Activated B cell treated with CpG ODN at 0.5 μM for 24 hours (primary cell): ENCODE results near the gene PHF13. TPM values are rescaled to one million over a fixed set of nuclear protein-coding genes. Genes with fewer than 3 reads are reported as not detected.

Source experiments
- ATAC-seq: fragments of 200-7000 bp; cut with Tn5 transposase; one replicate; pipeline ENCODE4 v1.10.0; 2021; ENCODE audit warnings: low read depth, mild to moderate bottlenecking, moderate library complexity
- CTCF ChIA-PET: fragments of 350-600 bp; sonication (Branson Sonifier 250); formaldehyde crosslinking; loops from one replicate; lab custom pipeline; 2021; ENCODE audit warnings: antibody characterized with exemption; lab: Charles Lee
- POLR2A ChIA-PET: fragments of 350-600 bp; sonication (Branson Sonifier 250); formaldehyde crosslinking; loops from one replicate; lab custom pipeline; 2021; ENCODE audit warnings: antibody characterized with exemption; lab: Charles Lee
- DNase-seq: peaks from one replicate; pipeline ENCODE4 v3.0.0; 2022
- H3K27ac Mint-ChIP-seq: one replicate; pipeline ENCODE4 v1.8.0; 2020; ENCODE audit warnings: mixed read lengths
- H3K27me3 Mint-ChIP-seq: one replicate; pipeline ENCODE4 v1.8.0; 2021; ENCODE audit warnings: mixed read lengths
- H3K36me3 Mint-ChIP-seq: one replicate; pipeline ENCODE4 v1.8.0; 2021; ENCODE audit warnings: low read depth, mixed read lengths
- H3K4me1 Mint-ChIP-seq: one replicate; pipeline ENCODE4 v1.8.0; 2021; ENCODE audit warnings: mixed read lengths
- H3K4me3 Mint-ChIP-seq: one replicate; pipeline ENCODE4 v1.8.0; 2020; ENCODE audit warnings: mild to moderate bottlenecking, mixed read lengths
- H3K9me3 Mint-ChIP-seq: one replicate; pipeline ENCODE4 v1.8.0; 2020; ENCODE audit warnings: mixed read lengths
- CTCF ChIP-seq: fragments of 200-600 bp; IDR thresholded peaks from one replicate; pipeline ENCODE4 v1.8.0; 2022; ENCODE audit warnings: antibody characterized with exemption, mild to moderate bottlenecking
- intact Hi-C: fragments of 100-400 bp; cut with micrococcal nuclease; formaldehyde crosslinking; loops from one replicate; pipeline ENCODE4 v1.15.1; 2024
- total RNA-seq: library from RNA; stranded (reverse); gene quantifications from 2 replicates; pipeline ENCODE4 v1.2.3, GENCODE V29; 2022

Gene PHF13
- total RNA-seq, 1 donor from 2014 or later: 6.1 TPM

- CTCF ChIA-PET: interaction anchor here (1.2 kb wide), 1 partner anchor 67 kb away, joined by 3 read pairs; the partner anchor contains the start of gene NOL9
- Mint-ChIP-seq H3K4me3 (no peak overlapping the region), H3K36me3 (peaks cover 18% of the 10 kb centered on the region), H3K4me1 (peaks cover 18% of the 10 kb centered on the region), H3K9me3 (no peaks in the 10 kb centered on the region), H3K27ac (no peak overlapping the region), H3K27me3 (no peaks in the 10 kb centered on the region)
- ATAC-seq (no peak), DNase-seq (no peak)
- POLR2A ChIA-PET: interaction anchor here (1.4 kb wide), 1 partner anchor 18 kb away, joined by 3 read pairs; no protein-coding TSS in a partner anchor
- no peak for TF ChIP-seq CTCF
- intact Hi-C loops: no loop called here
Measured at GRCh38 chr1:6621429-6622391, 8.2 kb downstream of the PHF13 start.

GRCh38 chr1:6622396-6623152 lies 9.0 kb downstream of the PHF13 start:
- Mint-ChIP-seq H3K27ac (no peak overlapping the region), H3K4me3 (no peak overlapping the region), H3K4me1 (peaks cover 27% of the 10 kb centered on the region), H3K27me3 (no peaks in the 10 kb centered on the region), H3K9me3 (no peaks in the 10 kb centered on the region), H3K36me3 (peaks cover 20% of the 10 kb centered on the region)
- DNase-seq (no peak), ATAC-seq (no peak)
- intact Hi-C loops: no loop called here
- ChIA-PET POLR2A (interaction anchor here (0.7 to 1.4 kb wide), 2 partner anchors 16 to 19 kb away, joined by 3 read pairs; no protein-coding TSS in a partner anchor), CTCF (interaction anchor here (1.2 kb wide), 1 partner anchor 68 kb away, joined by 3 read pairs; the partner anchor contains the start of gene NOL9)
- TF ChIP-seq CTCF: no peak

DNA sequence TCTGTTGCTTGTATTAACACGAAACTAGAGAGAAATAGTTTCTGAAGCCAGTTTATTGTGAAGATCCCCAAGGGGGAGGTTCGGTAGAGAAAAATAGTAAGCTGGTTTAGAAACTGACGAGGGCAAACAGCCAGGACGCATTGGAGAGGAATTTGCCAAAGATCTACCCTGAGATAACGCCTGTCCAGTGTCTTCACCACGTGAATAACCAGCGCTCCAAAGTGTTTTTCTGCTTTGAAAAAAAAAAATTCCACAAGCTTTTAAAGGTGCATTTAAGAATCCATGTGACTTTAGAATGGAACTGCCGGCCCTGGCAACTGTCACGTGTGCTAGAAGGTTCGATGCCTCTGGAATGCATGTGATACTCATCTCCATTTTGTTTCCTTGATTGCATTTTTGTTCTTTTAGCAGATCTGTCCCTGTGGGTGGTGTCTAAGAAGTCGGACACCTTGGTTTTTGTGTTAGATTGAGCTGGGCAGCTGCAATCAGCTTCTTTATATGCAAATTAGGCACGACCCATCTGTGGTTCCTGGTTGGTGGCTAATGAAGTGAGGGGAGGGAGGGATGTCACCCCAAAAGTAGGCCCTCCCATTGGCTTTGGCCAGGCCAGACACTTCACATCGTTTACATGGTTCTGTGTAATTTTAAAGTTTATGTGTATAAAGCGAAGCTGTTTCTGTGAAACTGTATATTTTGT lies 9.9 kb downstream of the PHF13 start:
- ATAC-seq (no peak), DNase-seq (no peak)
- peaks cover 26% of the 10 kb centered on the region for H3K36me3 Mint-ChIP-seq
- H3K4me3 Mint-ChIP-seq: no peak overlapping the region
- H3K27ac Mint-ChIP-seq: no peak overlapping the region
- POLR2A ChIA-PET: interaction anchor here (0.7 to 2.0 kb wide), 6 partner anchors 10 to 43 kb away, joined by 3 to 11 read pairs (median 4); partner anchors contain the start of genes KLHL21, PHF13 and ZBTB48
- CTCF ChIA-PET: interaction anchor here (0.9 to 1.2 kb wide), 3 partner anchors 69 to 70 kb away, joined by 3 to 4 read pairs (median 3); partner anchors contain the start of genes NOL9 and TAS1R1
- H3K4me1 Mint-ChIP-seq: peaks cover 32% of the 10 kb centered on the region
- intact Hi-C loops: no loop called here
- no peaks in the 10 kb centered on the region for H3K9me3 Mint-ChIP-seq
- TF ChIP-seq CTCF: no peak
- no peaks in the 10 kb centered on the region for H3K27me3 Mint-ChIP-seq

- intact Hi-C loops: loop anchor here (1.0 to 5.0 kb wide), 7 partner anchors 12 to 160 kb away; partner anchors contain the start of genes CAMTA1, DNAJC11, NOL9 and PHF13
- Mint-ChIP-seq H3K27me3 (no peaks in the 10 kb centered on the region), H3K9me3 (no peaks in the 10 kb centered on the region), H3K4me3 (peak within 1 kb of the TSS; percentile 86), H3K27ac (peak within 1 kb of the TSS; percentile 71), H3K36me3 (peaks cover 33% of the 10 kb centered on the region), H3K4me1 (peaks cover 32% of the 10 kb centered on the region)
- ChIA-PET CTCF (interaction anchor here (0.9 to 1.0 kb wide), 2 partner anchors 23 to 70 kb away, joined by 3 to 4 read pairs; partner anchors contain the start of genes KLHL21, NOL9 and TAS1R1), POLR2A (interaction anchor here (0.6 to 2.0 kb wide), 8 partner anchors 11 to 160 kb away, joined by 3 to 11 read pairs (median 4); partner anchors contain the start of genes CAMTA1, PHF13 and ZBTB48)
- ATAC-seq: peak; percentile 97
- peak; percentile 83 for DNase-seq
- no peak for TF ChIP-seq CTCF
Measured at GRCh38 chr1:6624710-6625583, 11.4 kb downstream of the PHF13 start, which contains the start of gene THAP3. THAP3 (plus strand) TSS chr1:6624868; CDS start chr1:6625219, 351 bp downstream.
